Fibroblast of villous mesenchyme (primary cell): ENCODE results near the gene SERPINA5. TPM values are rescaled to one million over a fixed set of nuclear protein-coding genes. Genes with fewer than 3 reads are reported as not detected.

ENCODE experiments used
- DNase-seq: peaks from one replicate; pipeline ENCODE4 v3.0.0-alpha.2; 2010; ENCODE audit warnings: low read depth
- H3K4me3 ChIP-seq: 2 replicates; pipeline ENCODE4 v1.5.1; 2011; ENCODE audit warnings: low read depth, mild to moderate bottlenecking, low read length
- CTCF ChIP-seq: IDR thresholded peaks from 2 replicates; pipeline ENCODE4 v1.5.1; 2012; ENCODE audit warnings: low read depth, mild to moderate bottlenecking, low read length; ENCODE audit not compliant: insufficient read depth
- total RNA-seq: library from RNA; depleted of rRNA; stranded (reverse); fragments of >200 nt; gene quantifications from 2 replicates; pipeline ENCODE4 v1.2.3, GENCODE V29; 2012

Gene SERPINA5
- total RNA-seq, 1 donor = not detected

- no peak for TF ChIP-seq CTCF
- no peak for DNase-seq
- no peak overlapping the region for H3K4me3 ChIP-seq
Observed at GRCh38 chr14:94617366-94617941, 36.2 kb downstream of the SERPINA5 start.

GRCh38 chr14:94617988-94618822, 37.0 kb downstream of the SERPINA5 start:
- DNase-seq = no peak
- no peak overlapping the region for H3K4me3 ChIP-seq
- TF ChIP-seq CTCF = no peak

GRCh38 chr14:94619297-94619696, 38.1 kb downstream of the SERPINA5 start:
- no peak overlapping the region for H3K4me3 ChIP-seq
- TF ChIP-seq CTCF = no peak
- no peak for DNase-seq

- TF ChIP-seq CTCF = no peak
Observed at GRCh38 chr14:94620597-94620996, 39.4 kb downstream of the SERPINA5 start.

GRCh38 chr14:94621358-94622134, 40.3 kb downstream of the SERPINA5 start:
- DNase-seq = no peak
- TF ChIP-seq CTCF = no peak
- no peak overlapping the region for H3K4me3 ChIP-seq

More at GRCh38 chr14:94620597-94620996, 39.4 kb downstream of the SERPINA5 start:
- no peak for DNase-seq
- H3K4me3 ChIP-seq = no peak overlapping the region

GRCh38 chr14:94622653-94623421, 41.6 kb downstream of the SERPINA5 start:
- no peak for TF ChIP-seq CTCF
- DNase-seq = no peak

More at GRCh38 chr14:94622653-94623421, 41.6 kb downstream of the SERPINA5 start:
- no peak overlapping the region for H3K4me3 ChIP-seq
